HG03025 (cell line): ENCODE measurements around the gene TAF4B.
"Not testable (repeated sequence)": the region's sequence is repeated elsewhere in the genome, so short reads cannot be mapped to it uniquely, and the experiment has no call there.

Experiments used
- ATAC-seq: cut with Tn5 transposase; IDR thresholded peaks from one replicate; pipeline ENCODE4 v1.9.1; 2021; ENCODE audit warnings: mild to moderate bottlenecking, moderate library complexity; ENCODE audit not compliant: unreplicated experiment, low FRiP score

Gene TAF4B

DNA sequence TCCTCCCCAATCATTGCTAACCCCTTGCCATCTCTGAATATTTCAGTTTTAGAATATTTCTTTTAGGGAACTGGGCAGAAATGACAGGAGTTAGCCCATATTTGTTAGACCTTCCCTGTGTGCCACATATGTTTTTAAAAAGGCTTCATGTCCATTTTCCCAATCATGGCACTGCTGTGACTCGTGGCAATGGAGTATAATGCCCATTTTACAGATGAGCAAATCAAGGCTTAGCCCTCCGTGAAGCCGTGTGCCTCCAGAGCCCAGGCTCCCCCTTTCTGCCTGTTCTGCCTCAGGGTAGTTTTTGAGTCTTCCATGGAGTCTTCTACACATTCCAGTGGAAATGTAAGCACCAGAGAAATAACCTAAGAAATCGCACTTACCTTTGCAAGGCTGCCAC lies 192.0 kb downstream of the TAF4B start:
- no peak for ATAC-seq

DNA sequence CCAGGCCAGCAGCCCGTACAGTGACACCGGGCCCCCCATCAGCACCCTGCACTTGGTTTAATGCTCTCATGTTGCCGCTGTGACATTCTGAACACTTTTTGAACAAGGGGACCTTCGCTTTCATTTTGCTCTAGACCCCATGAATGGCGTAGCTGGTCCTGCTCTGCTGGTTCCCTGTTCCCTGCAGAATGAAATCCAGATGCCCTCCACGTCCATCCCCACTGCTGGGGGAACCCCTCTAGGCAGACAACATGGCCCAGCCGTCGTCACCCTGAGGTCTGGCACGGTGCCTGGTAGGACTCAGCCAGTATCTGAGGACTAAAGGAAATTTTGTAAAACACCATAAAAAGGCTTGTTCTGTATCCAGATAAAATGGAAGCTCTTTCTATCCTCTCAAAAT lies 193.5 kb downstream of the TAF4B start:
- ATAC-seq, result no peak

DNA sequence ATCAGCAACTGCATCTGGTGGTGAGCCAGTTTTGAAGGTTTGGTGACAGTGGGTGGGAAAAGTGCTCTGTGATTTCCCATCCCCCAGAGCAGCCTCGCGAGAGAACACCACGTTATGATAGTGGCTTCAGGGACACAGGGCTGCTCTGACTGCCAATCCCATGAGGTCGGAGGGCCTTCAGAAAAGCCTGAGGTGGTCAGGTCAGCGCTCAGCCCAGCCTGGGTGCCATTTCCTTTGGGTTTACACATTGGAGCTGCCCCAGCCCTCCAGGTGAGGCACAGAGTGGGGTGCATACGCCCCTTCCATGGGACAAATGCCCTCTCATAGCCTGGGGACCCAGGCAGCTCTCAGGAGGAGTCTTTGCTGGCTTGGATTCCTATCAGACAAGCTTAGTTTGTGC lies 195.3 kb downstream of the TAF4B start:
- no peak for ATAC-seq

DNA sequence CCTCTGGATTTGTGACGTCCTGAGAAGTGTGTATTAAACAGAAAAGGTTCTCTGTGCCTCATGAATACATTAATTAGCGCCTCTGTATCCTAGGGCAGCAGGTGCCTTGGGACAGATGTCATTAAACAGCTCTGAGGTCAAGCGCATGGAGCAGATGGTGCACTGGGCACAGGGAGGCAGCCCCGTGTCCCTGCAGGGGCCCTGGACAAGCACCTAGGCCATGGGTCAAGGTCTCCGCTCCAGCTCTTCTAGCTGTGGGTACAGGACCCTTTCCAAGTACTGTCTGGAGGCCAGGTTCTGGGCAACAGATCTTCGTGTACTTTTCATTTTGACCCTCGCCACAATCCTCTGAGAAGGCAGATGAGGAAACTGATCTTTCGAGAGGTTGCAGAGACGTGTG lies 195.7 kb downstream of the TAF4B start:
- ATAC-seq, result no peak

DNA sequence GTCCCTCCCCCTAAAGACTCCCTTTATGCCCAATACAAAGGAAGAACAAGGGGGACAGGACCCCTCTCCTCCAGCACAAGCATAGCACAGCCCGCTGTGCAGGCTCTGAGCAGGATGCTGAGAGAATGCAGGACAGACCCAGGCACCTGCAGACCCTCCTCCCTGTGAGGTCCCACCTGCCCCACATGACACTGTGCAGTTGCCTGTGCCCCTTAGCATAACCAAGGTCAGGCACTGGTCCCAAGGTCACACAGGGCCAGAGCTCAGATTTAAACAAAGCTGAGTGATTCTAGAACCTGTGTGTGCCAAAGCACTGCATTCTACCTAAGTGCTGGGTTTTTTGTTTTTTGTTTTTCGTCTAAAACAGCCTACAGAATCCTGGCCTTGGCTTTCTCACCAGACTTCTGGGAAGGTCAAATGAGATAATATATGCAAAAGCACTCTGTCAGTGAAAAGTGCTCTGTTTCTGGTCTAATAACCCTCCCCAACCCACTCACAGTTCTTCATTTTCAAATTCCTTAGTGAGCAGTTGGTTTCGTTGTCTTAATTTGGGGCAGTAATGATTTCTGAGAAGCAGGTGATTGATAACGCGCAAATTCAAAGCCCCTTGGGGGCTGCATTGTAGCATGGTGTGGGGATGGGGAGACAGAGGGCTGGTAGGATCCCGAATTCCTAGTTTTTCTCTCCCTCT lies 196.4 kb downstream of the TAF4B start:
- ATAC-seq, result peak; percentile 89

DNA sequence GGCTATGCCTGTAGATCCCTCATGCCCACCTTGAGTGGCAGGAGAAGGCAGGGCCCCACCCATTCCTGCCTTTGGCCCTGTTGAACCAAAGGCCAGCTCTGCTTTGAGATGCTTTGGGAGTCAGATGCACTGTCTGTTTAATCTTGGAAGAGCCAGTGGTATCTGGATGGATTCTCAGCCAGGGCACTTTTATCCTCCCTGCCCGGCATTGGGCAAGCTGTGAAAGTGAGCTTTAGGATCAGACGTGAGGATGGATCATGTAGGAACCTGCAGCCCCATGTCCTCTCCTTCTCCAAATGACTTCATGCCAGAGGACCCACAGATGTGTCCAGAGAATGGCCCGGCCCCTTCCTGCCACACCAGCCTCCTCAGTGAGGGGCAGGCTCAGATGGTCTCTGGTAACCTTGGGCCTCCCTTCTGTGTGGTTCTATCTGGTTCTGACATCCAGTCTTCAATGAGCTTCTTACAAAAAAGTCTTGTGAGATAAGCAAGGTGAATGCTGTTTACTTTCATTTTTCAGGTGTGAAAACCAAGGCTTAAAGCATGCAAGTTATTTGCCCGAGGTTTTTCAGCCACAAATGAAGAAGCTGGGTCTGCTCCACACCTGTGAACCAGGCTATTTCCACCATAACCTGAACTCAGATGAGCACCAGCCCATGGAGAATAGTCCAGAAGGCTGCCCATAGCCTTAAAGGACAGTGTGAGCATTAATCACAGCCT lies 198.3 kb downstream of the TAF4B start:
- no peak for ATAC-seq

DNA sequence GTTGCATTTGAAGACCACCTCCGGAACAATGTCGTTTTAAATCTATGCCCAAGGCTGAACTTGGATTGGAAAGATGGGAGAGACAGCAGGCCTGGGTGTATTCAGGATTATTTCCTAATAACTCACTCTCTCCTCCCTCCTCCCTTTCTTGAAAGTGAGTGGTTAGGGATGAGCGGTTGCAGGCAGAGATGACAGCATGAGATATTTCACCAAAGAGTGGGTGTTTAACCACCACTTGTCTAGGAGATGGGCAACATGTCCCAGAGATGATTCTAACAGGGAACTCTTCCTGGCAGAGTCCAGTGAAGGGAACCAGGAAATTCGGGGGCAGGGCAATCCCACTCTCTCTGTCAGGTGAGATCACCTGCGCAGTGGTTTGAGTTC lies 198.9 kb downstream of the TAF4B start:
- ATAC-seq, result no peak

DNA sequence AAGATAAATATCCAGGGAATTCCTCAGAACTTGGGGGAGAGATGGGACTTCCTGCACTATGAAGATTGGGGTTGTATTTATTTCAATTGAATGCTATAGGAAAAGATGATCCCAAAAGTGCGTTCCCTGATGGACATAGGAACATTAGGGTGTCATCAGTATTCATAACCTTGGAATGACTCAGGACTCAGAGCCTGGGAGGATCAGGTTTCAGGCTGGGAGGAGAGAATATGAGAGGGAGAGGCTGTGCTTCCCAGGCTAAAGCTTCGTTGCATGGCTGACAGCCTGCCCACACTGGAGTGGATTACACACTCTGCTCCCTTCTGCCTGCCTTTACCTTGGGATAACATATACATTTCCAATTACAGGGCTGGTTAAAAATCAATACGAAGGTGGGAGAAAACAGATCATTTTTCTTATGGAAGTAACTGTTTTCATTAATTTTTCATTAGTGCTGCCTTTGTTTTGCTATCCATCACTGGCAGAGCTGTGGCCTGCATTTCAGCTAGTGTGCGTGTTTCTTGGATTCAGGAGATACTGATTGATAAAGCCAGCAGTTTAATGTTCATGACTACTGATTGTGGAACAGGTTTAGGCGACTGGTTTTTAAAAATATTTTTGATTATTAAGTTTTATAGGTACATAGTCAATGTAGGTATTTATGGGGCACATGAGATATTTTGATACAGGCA lies 203.4 kb downstream of the TAF4B start:
- ATAC-seq, result no peak

DNA sequence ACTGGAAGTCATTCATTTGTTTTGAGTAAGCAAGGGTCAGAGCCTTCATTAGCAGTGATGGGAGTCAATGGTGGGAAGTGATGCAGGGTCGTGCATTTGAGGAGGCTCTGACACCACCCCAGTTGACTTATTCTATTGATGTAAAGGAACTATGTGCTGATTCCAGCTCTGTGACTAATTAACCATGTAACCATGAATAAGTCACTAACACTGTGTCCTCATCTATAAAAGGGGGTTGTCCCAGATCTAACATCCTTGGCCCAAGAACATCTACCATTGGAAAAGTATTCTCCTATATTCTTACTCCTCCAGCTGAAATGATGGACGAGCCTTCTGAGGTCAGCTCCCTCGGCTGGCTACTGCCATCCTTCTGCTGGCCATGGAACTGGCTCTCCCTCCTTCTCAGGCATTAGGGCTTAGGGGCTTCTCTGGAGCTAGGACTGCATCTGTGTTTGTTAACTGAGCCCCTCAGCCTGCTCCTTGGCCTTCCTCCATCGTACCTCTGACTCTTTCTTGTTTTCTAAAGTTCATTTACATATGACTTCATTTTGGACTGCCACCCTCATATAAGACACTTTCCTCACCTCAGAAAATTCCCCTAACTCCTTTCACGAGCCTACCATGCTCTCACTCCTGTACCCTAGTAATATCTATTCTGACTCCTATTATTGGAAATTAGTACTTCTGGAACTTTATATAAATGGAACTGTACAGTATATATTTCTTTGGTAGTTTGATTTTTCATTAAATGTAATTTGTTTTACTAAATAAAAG lies 206.6 kb downstream of the TAF4B start:
- ATAC-seq, result no peak

DNA sequence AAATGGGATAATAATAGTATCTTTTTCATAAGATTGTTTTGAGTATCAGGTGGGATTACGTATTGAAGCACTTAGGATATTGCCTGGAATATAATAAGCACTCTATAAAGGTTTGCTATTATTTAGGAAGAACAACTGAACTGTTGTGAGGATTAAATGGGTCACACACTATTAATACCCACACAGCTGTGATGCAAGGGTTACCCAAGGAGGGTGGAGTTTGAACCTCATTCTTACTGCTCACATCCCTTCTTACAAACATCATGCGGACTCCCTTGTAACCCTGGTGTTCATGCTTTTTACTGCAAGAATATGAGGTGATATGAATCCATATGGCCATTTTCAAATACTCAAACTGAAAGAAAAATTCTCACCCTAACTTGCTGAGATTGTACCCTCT lies 208.6 kb downstream of the TAF4B start:
- ATAC-seq, result no peak

DNA sequence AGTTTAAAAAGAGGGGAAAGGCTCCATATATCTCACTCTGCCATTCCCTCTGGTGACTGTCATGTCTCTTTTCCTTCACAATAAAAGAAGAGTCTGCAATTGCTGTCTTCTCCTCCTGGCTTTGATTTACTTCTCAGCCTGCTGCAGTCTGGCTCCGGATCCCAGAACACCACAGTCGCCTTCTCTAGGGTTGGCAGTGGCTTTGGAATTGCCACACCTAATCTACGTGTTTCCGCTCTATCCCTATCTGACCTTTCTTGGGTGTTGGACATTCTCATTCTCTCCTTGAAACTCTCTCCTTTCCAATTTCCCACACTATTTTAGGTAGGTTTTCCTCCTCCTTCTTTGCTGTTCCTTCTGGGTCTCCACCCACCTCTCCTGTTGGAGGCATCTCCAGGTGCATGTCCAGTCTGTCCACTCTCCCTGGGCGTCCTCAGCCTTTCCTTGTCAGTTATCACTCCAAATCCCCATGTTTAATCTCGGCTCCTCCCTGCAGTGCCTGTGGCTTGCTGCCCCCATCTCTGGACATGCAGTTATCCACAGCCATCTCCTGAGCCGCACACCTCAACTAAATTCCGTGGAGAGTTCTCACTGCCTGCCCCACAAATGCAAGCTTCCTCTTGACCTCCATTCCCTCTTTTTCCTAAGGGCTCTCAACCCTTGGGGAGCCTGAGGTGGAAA lies 209.3 kb downstream of the TAF4B start:
- ATAC-seq, result no peak

DNA sequence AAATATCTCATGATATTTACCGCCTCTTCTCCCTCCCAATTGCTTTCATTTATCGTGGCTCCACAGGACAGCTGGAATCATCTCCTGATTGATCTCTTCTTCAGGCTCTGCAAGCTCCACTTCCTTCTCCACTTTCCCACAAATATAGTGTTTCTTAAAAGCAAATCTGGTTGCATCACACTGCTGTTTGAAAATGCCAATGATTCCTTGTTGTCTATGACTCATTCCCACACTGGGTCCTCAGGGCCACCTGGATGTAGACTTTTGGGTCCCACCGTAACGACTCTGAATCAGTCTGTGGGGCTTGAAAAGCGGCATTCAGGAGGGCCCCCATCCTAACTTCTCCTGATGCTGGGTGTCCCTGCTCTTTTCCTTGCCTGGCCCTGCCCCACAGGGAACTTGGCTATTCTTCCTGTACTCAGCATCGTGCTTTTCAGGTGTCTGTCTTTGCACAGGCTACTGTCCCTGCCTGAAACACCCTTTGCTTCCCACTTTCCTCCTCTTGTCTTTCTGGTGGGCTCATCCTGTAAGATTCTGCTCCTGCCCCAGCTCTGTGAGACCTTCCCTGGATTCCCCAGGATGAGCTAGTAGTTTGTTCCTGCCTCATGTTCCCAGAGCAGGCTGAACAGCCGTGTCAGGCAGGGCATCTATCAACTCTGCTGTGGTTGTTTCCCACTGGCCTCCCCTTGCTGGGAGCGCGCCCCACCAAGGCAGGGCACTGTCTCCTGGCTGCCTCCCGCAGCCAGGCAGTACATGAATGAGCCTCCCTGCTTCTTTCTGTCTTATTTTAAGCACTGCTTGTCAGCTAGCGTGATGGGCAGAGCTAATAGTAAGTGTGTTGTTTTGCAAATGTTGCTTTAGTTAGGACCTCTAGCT lies 210.2 kb downstream of the TAF4B start:
- ATAC-seq, result no peak

DNA sequence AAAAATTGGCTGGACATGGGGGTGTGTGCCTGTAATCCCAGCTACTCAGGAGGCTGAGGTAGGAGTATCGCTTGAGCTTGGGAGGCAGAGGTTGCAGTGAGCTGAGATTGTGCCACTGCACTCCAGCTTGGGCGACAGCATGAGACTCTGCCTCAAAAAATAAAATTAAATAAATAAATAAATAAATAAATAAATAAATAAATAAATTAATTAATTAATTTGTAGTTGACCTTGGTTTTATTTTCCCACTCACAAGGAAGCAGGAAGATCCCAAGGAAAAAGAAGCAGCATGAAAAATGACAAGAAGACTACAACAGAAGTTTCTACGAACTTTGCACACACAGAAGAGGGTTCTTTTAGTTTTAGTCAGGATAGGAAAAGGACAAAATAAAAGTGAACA lies 211.4 kb downstream of the TAF4B start:
- not testable (repeated sequence) for ATAC-seq

DNA sequence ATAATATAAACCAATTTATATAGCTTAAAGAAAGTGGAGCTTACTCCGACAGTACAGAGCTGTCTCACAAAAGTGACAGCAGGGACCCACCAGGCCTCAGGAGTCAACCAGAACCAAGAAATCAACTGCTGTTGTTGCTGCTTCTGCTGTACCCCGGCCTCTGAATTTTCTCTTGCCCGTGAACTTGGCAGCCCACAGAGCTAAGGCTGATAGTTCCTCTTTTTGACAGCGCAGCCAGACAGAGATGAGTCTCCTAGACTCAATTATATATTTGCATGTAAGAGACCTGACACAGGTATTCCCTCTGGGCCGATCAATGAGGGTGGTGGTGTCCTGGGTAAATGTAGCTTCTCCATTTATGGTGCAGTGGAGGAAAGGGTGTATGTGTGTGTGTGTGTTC lies 212.7 kb downstream of the TAF4B start:
- peak; percentile 96 for ATAC-seq

DNA sequence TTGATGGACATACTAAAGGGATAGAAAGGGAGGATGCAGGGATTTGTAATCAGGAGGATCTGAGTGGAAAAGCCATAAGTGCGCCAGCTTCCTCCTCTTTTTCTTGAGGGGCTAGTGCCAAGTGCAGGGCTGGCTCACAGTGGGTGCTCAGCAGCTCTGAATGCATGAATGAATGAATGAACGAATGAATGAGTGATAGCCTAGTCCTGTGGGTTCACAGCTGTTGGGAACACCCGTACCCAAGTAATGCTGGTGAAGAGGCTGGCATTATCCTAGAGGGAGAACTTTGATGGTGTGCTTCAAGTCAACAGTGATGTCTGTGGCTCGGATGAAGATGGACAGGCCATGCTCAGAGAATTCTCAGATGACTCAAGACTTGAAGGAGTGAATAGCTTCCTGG lies 213.3 kb downstream of the TAF4B start:
- no peak for ATAC-seq

DNA sequence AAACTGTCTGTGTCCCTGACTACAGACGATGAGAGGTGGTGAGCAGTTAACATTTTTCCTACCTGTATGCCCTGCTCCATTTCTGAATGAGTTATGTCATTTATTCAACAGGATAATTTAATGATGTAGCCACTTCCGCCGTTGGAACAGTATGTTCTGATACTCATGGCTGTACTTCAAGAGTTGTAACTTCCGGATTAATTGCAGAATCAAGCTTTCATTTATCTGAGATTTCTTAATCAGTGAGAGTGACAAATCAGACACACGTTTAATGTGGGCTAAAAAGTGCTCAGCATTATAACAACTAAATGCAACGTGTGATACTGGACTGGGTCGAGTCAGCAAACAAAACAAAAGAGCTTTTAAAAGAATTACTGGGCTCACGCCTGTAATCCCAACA lies 214.4 kb downstream of the TAF4B start:
- no peak for ATAC-seq
